GM12891 (cell line): Measurements from ENCODE around the gene CENPT.

Experiments
- DNase-seq: peaks from one replicate; pipeline ENCODE4 v3.0.0; 2011; ENCODE audit warnings: low spot score; ENCODE audit not compliant: insufficient read length
- FAIRE-seq: peaks from 2 replicates; lab custom pipeline; 2011; peaks lifted over from hg19 to GRCh38; lab: Jason Lieb, UNC
- PAX5 ChIP-seq: IDR thresholded peaks from 2 replicates; pipeline ENCODE4 v1.6.1; 2011; ENCODE audit warnings: low read length, moderate library complexity, mild to moderate bottlenecking; ENCODE audit not compliant: insufficient read depth, severe bottlenecking
- POLR2A ChIP-seq: IDR thresholded peaks from 2 replicates; pipeline ENCODE4 v1.6.1; 2011; ENCODE audit warnings: low read depth, low read length, control low read depth
- POLR2AphosphoS5 ChIP-seq: IDR thresholded peaks from 2 replicates; pipeline ENCODE4 v1.6.1; 2011; ENCODE audit warnings: low read depth, low read length, control low read depth
- POU2F2 ChIP-seq: IDR thresholded peaks from 2 replicates; pipeline ENCODE4 v1.6.1; 2011; ENCODE audit warnings: low read depth, mild to moderate bottlenecking, control low read depth, low read length, moderate library complexity
- SPI1 ChIP-seq: IDR thresholded peaks from 2 replicates; pipeline ENCODE4 v1.6.1; 2011; ENCODE audit warnings: low read depth, low read length, control low read depth
- TAF1 ChIP-seq: IDR thresholded peaks from 2 replicates; pipeline ENCODE4 v1.6.1; 2011; ENCODE audit warnings: low read depth, low read length, control low read depth

The CENPT gene

GRCh38 chr16:67800338-67800926, 47.1 kb downstream of the CENPT start:
- DNase-seq (no peak), FAIRE-seq (no peak)

GRCh38 chr16:67796099-67796718, 51.3 kb downstream of the CENPT start:
- FAIRE-seq (no peak), DNase-seq (no peak)
- TF ChIP-seq POU2F2 (no peak), POLR2A (no peak), PAX5 (no peak), POLR2AphosphoS5 (no peak), SPI1 (no peak), TAF1 (no peak)

More at GRCh38 chr16:67800338-67800926, 47.1 kb downstream of the CENPT start:
- TF ChIP-seq SPI1 (no peak), PAX5 (no peak), POLR2AphosphoS5 (no peak), TAF1 (no peak), POLR2A (no peak), POU2F2 (no peak)

GRCh38 chr16:67790071-67790470, 57.4 kb downstream of the CENPT start:
- TF ChIP-seq SPI1, result no peak
- TF ChIP-seq POU2F2, result no peak
- TF ChIP-seq POLR2AphosphoS5, result no peak
- TF ChIP-seq TAF1, result no peak
- no peak for TF ChIP-seq PAX5
- TF ChIP-seq POLR2A, result no peak
- no peak for DNase-seq
- no peak for FAIRE-seq

- FAIRE-seq (no peak), DNase-seq (no peak)
- TF ChIP-seq POU2F2, result 0 out of 2 replicates have a peak, but pooled peaks have one; percentile 55
- no peak for TF ChIP-seq POLR2AphosphoS5
Observed at GRCh38 chr16:67786491-67786890, 61.0 kb downstream of the CENPT start.

GRCh38 chr16:67783353-67783725, 64.2 kb downstream of the CENPT start:
- TF ChIP-seq TAF1, result no peak
- DNase-seq, result no peak
- no peak for FAIRE-seq

GRCh38 chr16:67782567-67783352, 64.7 kb downstream of the CENPT start:
- no peak for DNase-seq
- no peak for TF ChIP-seq POLR2A
- no peak for TF ChIP-seq POLR2AphosphoS5
- no peak for TF ChIP-seq POU2F2
- no peak for TF ChIP-seq SPI1
- no peak for TF ChIP-seq PAX5
- TF ChIP-seq TAF1, result no peak
- FAIRE-seq, result no peak

GRCh38 chr16:67781565-67781921, 66.0 kb downstream of the CENPT start:
- peak; percentile 91 for FAIRE-seq
- TF ChIP-seq POLR2A, result no peak
- TF ChIP-seq SPI1, result peak; percentile 56
- peak; percentile 41 for DNase-seq

- DNase-seq, result no peak
- TF ChIP-seq PAX5, result no peak
- TF ChIP-seq POLR2AphosphoS5, result no peak
- TF ChIP-seq POU2F2, result no peak
- no peak for TF ChIP-seq SPI1
- TF ChIP-seq POLR2A, result no peak
- TF ChIP-seq TAF1, result no peak
Observed at GRCh38 chr16:67780847-67781564, 66.5 kb downstream of the CENPT start.

GRCh38 chr16:67779256-67780014, 68.1 kb downstream of the CENPT start:
- DNase-seq, result no peak
- no peak for FAIRE-seq
- no peak for TF ChIP-seq PAX5
- TF ChIP-seq POLR2A, result no peak
- TF ChIP-seq TAF1, result no peak
- TF ChIP-seq POLR2AphosphoS5, result no peak
- TF ChIP-seq POU2F2, result no peak
- no peak for TF ChIP-seq SPI1

More at GRCh38 chr16:67780847-67781564, 66.5 kb downstream of the CENPT start:
- no peak for FAIRE-seq
